Tibial nerve (tissue), 3 donors: ENCODE results near the gene AGMO.

Source experiments
- CTCF ChIP-seq, 5 experiments: fragments of 200-600 bp in 3 of 5; fragments of 450-650 bp in 2 of 5; sonication (generic) in 3 of 5; IDR thresholded peaks; one replicate each; pipeline ENCODE4 v1.5.1; 2016 to 2019; ENCODE audit warnings: antibody characterized with exemption in 5 of 5, mild to moderate bottlenecking in 3 of 5, moderate library complexity in 2 of 5
- POLR2A ChIP-seq, 2 donors: fragments of 450-650 bp; IDR thresholded peaks; one replicate each; pipeline ENCODE4 v1.6.1; 2017; ENCODE audit warnings: antibody characterized with exemption in 2 of 2, mild to moderate bottlenecking in 2 of 2, moderate library complexity in 2 of 2

GRCh38 chr7:15367897-15368296, 193.9 kb downstream of the AGMO start:
- TF ChIP-seq CTCF (IDR thresholded peaks at IDR 0.05) (no peak), POLR2A (IDR thresholded peaks at IDR 0.05) (no peak)
